Amniotic epithelial cell (primary cell): Measurements from ENCODE around the gene SUN2.
"Not testable (repeated sequence)": the region's sequence is repeated elsewhere in the genome, so short reads cannot be mapped to it uniquely, and the experiment has no call there.

ENCODE experiments used
- DNase-seq: peaks from one replicate; pipeline ENCODE4 v3.0.0-alpha.2; 2010; ENCODE audit warnings: low read depth

SUN2 gene, protein sequence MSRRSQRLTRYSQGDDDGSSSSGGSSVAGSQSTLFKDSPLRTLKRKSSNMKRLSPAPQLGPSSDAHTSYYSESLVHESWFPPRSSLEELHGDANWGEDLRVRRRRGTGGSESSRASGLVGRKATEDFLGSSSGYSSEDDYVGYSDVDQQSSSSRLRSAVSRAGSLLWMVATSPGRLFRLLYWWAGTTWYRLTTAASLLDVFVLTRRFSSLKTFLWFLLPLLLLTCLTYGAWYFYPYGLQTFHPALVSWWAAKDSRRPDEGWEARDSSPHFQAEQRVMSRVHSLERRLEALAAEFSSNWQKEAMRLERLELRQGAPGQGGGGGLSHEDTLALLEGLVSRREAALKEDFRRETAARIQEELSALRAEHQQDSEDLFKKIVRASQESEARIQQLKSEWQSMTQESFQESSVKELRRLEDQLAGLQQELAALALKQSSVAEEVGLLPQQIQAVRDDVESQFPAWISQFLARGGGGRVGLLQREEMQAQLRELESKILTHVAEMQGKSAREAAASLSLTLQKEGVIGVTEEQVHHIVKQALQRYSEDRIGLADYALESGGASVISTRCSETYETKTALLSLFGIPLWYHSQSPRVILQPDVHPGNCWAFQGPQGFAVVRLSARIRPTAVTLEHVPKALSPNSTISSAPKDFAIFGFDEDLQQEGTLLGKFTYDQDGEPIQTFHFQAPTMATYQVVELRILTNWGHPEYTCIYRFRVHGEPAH

DNA sequence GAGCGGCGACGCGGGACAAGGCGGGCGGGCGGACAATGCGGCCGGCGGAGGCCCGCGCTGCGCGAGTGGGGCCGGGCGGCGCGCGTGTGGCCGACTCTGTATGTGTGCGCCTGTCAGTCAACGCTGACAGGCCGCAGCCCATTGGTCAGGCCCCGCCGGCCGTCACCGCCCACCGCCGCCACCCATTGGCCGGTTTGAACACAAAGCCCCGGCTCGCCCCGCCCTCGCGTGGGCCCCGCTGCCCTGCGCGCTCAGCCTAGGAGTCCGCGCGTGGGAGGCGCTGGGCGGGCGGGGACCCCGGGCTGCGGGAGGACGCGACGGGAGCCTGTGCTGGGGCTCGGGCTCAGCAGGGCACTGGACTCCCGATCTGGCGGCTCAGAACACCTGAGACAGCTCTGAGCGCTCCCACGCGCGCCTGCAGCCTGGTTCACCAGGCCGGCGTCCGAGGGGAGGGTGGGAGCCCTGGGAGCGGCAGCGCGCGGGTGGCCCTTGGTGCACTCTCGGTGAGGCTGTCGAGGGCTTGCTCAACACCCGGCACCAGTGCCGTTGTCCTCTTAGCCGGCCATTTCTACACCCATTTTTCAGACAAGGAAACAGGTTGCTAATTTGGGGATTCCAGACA is at the start of gene SUN2:
SUN2 (minus strand) TSS at position 88 of the 622 bp plus-strand sequence. CDS start 3,370 bp downstream, outside the sequence.
- DNase-seq: peak; percentile 80

DNA sequence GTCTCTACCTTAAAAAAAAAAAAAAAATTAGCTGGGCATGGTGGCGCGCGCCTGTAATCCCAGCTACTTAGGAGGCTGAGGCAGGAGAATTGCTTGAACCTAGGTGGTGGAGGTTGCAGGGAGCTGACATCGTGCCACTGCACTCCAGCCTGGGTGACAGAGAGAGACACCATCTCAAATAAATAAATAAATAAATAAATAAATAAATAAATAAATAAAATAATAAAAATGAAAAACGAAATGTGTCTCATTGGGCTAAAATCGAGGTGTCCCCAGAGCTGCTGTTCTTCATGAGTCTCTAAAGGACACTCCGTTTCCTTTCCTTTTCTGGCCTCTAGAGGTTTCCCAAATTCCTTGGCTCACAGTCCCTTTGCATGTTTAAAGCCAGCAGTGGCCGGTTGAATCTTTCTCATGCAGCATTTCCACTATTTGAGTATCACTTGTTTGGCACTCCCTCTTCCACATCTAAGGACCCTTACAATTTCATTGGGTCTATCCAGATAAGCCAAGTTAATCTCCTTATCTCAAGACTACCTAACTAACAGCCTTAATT is 49.3 kb upstream of the SUN2 start:
- not testable (repeated sequence) for DNase-seq

DNA sequence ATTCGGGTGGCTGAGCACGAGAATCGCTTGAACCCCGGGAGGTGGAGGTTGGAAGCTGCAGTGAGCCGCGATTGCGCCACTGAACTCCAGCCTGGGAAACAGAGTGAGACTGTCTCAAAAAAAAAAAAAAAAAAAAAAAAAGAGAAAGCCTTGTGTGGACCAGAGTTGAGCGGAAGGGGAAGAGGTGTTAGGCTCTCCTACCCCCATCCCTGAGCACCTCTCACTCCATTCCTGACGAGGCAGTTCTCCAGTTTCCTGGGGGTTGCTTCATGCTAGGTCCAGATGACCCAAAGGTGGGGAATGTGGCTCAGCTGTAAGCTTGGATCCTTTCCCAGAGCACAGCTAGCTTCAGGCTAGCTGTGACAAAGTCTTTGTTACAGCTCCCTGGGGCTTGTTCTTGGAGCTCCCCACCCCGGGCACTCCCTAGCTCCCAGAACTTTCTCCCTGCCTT is 46.9 kb upstream of the SUN2 start:
- peak; percentile 90 for DNase-seq

DNA sequence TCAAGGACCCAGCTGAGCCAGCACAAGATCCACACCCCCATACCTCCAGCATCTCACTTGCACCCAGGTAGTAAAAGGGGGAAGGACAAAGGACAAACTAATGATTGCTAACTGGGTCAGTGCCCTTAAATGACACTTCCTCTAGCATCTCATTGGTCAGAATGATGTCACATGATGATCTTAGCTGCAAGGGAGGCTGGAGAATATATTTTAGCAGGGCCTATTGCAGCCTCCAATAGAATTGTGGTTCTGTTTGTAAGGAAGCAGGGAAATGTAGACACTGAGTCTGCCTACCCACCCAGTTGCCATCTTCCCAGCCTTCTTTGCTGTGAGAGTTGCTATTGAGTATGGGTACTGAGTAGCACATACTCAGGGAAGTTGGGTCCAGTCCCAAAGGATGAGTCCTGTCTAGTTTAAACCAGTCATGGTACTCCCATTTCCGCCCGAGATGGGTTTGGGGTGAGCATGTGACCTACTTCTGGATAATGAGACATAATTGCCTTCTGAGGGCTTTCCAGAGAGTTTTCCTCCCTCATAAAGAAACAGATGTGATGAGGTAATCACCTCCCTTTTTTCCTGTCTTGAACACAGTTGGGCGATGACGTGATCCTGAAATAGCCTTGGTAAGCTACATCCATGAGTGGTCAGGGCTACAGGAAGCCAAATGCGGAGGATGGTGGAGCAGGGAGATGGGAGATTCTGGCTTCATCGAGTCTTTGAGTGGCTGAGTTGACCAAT is 43.6 kb upstream of the SUN2 start:
- DNase-seq: peak; percentile 41

DNA sequence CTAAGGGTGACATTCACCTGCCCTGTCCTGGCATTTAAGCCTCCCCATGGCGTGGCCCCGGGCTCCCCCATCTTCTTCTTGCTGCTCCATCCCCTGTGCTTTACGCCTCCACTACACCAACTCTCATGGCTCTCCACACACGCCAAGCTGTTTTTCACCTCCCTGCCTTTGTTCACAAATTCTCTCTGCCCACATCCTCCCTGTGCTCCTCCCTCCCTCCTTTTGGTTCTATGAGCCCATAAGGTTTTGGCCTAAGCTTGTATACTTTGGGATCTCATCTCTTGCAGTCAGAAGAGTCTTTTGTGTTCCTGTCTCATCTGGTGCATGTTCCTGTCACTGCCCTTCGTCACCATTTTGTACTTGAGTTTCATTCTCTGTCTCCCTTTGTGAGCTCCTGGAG is 42.7 kb upstream of the SUN2 start:
- no peak for DNase-seq

DNA sequence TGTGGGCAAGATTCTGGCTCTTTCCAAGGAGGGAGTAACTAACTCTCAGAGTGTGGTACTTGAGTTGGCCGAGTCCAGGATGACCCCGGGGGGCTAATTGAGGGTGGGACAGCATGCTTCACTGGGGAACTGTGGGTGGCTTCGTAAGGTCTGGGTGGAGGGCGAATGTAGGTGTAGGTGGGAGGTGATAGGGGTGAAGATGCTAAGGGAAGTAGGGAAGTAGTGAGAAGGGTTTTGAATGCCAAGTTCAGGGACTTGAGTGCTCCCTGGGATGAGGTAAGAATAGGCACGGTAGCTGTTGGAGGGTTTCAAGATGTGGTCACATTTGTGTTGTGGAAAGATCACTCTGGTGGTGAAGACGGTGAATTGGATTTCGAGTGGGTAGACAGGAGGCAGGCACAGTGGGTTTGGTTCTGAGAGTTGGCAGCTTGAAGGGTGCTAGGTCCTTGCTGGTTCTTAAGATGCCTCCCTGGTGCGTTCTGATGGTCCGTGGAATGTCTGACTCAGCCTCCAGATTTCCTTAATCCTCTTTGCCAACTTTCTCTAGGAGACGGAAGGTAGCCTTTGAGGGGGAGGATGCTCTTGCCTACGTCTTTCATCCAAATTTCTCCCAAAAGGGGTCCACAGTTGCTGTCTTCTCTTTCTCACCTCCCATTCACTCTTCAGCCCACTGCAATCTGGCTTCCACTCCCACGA is 40.6 kb upstream of the SUN2 start:
- DNase-seq: peak; percentile 18

DNA sequence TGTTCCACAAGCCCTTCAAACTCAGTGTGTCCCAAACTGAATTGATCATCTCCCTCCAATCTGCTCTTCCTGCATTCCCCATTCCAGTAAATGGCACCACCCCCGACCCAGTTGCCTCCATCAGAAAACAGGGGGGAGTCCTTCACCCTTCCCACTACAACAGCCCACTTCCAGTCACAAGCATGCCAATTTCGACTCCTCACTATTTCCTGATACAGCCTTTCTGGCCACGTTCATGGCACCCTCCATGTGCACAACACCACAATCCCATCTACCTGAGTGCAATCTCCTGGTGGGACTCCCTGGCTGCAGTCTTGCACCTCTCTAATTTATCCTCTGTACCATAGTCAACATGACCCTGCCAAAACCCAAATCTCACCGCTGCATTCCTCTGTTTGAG is 39.8 kb upstream of the SUN2 start:
- DNase-seq: no peak

DNA sequence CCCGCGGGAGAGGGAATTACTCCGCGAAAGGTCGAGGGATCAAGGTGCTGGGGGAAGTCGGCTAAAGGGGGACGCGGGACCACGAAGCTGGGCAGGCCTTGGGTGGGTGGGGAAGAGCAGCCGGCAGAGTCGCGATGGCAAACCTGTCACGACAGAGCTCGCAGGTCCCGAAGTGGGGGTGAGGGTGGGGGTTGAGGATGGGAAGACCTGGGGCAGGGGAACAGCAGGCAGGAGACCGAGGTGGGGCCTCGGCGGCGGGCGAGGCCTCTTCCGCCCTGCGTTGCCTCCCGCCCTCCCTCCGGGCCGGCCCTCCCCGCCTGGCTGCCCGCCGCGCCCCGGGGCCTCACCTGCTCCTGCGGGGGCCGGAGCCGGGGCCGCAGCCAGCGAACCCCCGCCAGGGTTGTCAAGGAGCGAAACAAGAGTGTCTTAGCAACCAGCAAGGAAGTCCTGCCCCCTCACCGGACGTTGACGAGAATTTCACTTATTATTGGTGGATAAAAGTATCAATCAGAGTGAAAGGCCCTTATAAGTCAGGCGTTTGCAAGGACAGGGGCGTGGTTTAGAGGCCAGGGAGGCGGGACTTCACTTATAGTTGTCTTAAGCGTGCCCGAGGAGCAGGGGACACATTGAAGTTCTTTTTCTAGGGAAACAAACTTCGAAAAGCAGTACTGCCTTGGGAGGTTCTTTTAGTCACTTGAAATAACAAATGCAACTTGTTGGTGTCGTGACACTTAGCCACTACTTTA is 38.1 kb upstream of the SUN2 start, which contains the start of gene DNAL4:
DNAL4 (minus strand) TSS at position 423 of the 746 bp plus-strand sequence. CDS start 11,412 bp downstream, outside the sequence.
- peak; percentile 99 for DNase-seq

DNA sequence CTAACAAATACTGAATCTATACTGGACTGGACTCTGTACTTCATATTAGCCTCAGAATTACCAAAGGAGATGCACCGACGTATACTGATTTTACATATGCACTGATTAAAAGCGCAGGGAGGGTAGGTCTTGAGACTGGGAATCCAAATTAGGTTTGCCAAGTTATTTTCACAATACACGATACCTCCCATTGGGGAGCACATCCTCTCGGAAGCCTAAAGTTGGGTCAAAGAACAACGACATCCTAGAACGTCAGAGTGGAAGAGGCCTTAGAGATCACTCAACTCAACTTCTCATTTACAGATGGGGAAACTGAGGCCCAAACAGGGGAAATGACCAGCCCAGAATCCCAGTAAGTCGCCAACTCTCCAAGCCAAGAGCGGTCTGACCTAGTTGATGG is 37.5 kb upstream of the SUN2 start:
- DNase-seq: no peak

DNA sequence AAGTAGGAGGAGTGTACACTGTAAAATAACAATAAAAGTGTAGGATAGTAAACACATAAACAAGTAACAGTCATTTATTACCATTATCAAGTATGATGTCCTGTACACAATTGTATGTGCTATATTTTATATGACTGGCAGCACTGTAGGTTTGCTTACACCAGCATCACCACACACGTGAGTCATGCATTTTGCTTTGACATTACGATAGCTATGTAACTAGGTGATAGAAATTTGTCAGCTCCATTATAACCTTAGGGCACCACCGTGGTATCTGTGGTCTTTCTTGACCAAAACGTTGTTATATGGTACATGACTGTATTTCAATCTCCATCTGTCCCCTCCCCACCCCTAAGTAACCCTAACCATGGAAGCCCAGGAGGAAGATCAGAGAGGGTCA is 37.0 kb upstream of the SUN2 start:
- DNase-seq: peak; percentile 36

DNA sequence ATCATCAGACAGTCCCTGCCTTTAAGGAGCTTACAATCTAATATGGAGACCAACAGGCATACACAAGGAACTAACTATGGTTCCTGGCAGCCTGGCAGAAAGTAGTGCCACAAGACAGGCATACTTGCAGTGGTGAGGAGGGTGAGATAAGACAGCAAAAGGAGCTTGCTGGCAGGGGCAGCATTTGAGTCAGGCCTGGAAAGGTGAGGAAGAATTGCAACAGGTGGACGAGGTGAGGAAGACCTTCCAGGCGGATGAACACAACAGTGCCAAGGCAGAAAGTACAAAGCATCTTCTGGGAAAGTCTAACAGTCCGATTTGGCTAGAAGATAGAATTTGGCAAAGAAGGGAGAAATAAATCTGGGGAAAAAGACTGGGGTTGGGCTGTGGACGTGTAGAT is 33.8 kb upstream of the SUN2 start:
- DNase-seq: no peak

DNA sequence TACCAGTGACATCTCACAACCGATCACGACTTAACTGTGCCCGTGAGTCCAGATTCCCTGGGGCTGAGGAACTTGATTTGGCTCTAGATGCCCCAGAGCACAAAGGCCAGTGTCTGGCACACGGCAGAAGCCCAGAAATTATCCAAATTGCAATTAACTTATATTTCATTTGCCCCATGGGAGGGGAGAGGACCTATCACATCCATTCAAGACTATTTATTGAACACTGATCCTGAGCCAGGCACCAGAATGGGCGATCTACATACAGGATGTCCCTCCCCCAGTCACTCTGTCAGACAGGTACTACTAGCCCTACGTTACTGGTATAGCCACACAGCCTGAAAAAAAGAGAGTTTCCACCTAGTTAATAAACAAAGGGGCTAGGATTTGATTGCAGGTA is 33.0 kb upstream of the SUN2 start:
- no peak for DNase-seq

DNA sequence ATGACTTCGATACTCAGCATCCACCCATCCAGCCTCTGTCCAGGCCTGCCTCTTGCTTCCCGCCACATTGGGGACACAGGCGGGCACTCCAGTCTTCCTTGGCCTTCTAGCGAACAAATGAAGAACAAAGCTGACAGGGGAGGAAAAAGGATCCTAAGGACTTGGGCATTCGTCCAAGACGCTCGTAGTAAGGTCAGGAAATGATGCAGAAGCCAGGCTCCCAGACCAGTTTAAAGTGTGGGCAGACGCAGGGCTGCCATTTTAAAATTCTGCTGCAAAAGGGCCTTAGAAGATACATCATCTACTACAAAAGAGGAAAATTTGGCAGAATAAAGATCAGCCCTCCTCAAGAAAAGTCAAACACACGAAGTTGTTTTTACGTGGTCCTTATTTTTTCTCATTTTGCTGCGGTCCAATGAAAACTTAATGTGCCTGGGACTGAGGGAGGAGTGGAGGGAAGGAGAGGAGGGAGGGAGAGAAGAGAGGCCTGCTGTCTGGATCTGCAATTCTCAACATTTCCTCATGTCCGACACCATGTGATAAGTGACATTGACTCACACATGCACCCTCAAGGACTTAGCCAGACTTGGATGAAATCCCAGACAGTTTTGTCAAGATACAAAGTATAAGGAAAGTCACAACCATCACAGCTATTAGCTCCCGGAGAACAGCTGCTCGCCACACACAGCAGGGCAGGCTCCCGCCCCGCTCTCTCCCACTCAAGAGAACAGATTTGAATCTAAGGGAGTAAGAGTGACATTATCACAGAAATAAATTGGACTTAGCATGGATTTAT is 32.4 kb upstream of the SUN2 start:
- peak; percentile 93 for DNase-seq

DNA sequence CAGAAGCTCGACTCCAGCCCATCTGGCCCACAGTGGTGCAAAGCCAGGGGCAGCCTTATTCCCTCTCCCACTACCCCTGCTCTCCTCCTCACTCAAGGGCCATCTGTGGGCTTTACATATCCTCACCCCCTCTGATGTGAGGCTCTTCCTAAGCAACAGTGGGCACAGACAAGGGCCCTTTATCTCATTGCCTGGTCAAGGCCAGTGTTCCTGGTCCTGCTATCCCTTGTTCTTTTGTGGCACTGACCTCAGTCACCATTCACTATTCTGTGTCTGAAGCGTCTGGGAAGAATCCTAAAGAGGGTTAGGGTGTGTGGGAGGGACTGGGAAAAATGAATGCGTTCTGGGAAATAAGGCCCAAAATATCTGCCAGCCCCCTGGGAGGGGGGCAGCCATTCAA is 30.8 kb upstream of the SUN2 start:
- DNase-seq: no peak

DNA sequence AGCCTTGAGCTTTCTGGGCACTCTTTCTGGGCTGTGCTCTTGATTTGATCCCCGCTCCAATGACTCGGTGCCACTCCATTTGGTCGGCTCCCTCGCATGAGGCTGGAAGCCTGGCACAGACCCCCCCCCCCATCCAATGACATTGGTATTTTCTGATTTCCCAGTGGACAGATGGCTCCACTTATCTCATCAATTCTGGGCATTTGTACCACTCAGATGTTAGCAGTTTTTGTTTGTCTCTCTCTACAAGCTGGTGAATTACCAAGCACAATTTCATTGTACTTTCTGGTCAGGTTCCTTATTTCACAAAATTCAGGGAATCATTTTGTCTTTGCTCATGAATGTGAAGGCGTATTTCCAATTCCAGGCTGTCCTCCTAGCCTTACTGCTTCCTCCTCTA is 29.1 kb upstream of the SUN2 start:
- no peak for DNase-seq

DNA sequence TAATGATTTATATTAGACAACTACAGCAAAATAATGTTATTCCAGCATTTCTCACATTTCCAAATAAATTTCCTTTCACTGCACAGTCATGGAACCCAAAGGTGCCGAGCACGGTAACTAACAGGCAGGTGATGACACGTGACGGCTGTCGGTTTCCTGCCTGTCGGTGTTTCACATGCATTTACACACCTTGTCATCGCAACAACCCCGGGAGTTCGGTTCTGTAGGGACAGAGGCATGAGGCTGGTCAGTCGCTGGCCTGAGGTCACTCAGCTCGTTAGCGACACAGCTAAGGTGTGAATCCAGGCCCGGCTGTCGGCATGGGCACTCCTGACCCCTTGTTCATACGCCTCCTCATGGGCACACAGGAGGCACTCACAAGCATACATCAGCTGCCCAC is 28.2 kb upstream of the SUN2 start:
- no peak for DNase-seq

DNA sequence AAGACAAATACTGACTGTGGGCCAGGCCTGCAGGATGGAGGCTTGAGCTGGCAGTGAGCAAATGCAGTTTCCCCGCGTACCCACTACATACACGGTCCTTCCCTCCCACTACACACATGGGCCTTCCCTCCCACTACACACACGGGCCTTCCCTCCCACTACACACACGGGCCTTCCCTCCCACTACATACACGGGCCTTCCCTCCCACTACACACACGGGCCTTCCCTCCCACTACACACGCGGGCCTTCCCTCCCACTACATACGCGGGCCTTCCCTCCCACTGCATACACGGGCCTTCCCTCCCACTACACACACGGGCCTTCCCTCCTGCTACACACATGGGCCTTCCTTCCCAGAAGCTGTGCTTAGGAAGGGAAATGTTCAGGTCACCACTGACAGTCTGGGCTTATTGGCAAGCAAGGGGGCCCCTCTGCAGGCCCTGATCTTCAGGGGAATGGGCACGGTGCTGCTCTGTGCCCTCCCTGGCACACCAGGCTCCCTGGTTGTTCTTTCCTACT is 27.4 kb upstream of the SUN2 start:
- DNase-seq: no peak

DNA sequence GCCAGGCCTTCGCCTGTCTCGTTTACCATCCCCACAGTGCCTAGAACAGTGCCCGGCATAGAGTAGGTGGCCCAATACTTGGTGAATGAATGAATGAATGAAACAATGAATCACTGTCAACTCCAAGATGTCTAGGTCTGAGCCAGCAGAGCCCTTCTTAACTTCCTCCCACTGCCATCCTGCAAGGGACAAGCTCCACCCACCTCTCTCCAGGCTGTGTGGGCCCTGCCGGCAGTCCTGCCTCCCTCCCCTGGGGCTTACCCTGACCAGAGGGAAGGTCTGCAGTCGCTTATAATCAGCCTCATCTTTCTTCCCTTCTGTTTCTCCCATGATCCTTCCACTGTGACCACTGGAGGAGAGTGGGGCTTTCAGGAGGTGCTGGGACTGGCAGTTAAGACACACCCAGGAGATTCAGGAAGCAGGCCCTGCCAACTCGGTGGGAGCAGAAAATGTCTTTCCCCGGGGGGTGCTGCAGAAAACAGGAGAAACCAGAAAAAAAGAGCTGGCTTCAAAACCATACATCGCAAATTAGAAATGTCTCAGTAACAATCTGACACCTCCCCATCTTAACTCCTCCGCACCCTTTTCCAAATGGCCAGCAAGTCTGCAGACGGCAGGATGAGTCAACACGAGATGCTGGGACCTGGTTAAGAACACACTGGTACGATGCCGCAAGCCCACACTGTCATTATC is 26.8 kb upstream of the SUN2 start:
- DNase-seq: peak; percentile 92

DNA sequence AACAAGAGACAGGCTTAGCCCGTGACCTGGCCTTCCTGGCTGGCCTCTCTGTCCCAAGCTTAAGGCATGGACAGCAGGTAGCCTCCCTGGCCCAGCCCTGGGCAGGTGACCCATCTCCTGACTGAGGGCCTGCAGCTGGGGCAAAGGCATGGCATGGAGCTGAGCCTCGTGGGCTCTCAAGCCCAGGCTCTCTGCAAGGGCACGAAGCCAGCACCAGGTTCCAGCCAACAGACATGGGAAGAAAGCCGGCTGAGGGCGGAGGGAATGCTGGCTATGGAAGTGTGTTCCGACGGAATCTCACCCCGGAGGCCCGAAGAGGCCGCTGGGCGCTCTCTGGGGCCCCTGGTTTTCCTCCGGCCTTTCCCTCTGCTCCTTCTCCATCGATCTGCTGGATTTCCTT is 25.2 kb upstream of the SUN2 start:
- DNase-seq: no peak
